Measurements from ENCODE around the gene SOX9. TPM values are rescaled to one million over a fixed set of nuclear protein-coding genes. Genes with fewer than 3 reads are reported as not detected.

SOX9 gene
- total and polyA plus RNA-seq, 9 of the 15 experiments (the other 6 are each of a cell fraction or from before 2014, with no cell fraction given): 0.04 TPM; not detected in 8

GRCh38 chr17:72124438-72124775, 3.6 kb downstream of the SOX9 start:
- no peak overlapping the region for H3K4me3 ChIP-seq
- BruUV-seq (replicated peaks): no TSS peak
- CTCF ChIA-PET (ENCODE audit: low intra/inter-chr PET ratio): no interaction called here
- H3K4me2 ChIP-seq (ENCODE audit: insufficient read depth, low read length): no peak overlapping the region
- 10% methylated on average over 6 of the region's 7 CpGs for WGBS (ENCODE audit: insufficient coverage, low coverage, missing lambda C conversion rate)
- no peak for ATAC-seq
- H3K79me2 ChIP-seq (ENCODE audit: control insufficient read depth, insufficient read depth, low read length): no peaks in the 10 kb centered on the region
- no peak for FAIRE-seq
- DNase-seq (ENCODE audit: extremely low read depth in 1 of 4, low spot score in 3 of 4): no peak
- no peak overlapping the region for H3K9ac ChIP-seq (ENCODE audit: insufficient read depth in 1 of 2, low read depth in 2 of 2, low read length in 2 of 2)
- H3K36me3 ChIP-seq (ENCODE audit: control insufficient read depth, insufficient read depth, low read length): no peaks in the 10 kb centered on the region
- H3K9me1 ChIP-seq (ENCODE audit: control insufficient read depth, insufficient read depth, low read length): no peaks in the 10 kb centered on the region
- peaks cover 0 to 5% of the 10 kb centered on the region in 2 experiments; a peak in 1 of 5 replicates for H3K4me1 ChIP-seq (replicated peaks in 1 of 2; ENCODE audit: control insufficient read depth in 2 of 2, insufficient read depth in 2 of 2, low read length in 2 of 2)
- in situ Hi-C loops (cut with MboI) (no loop called here), intact Hi-C loops (cut with micrococcal nuclease) (no loop called here)
- H2AFZ ChIP-seq (ENCODE audit: low read depth, low read length): no peak overlapping the region
- POLR2A ChIA-PET: interaction anchor here (0.8 kb wide), 2 partner anchors 125 to 398 kb away, joined by 3 read pairs; no protein-coding TSS in a partner anchor
- H3K27me3 ChIP-seq (ENCODE audit: control insufficient read depth in 2 of 2, insufficient read depth in 2 of 2, low read length in 2 of 2): peaks cover 0 to 22% of the 10 kb centered on the region in 2 experiments; a peak in 2 of 5 replicates
- no peak overlapping the region for H3K27ac ChIP-seq (ENCODE audit: extremely low read depth, low read depth, low read length)
- no peaks in the 10 kb centered on the region for H3K9me3 ChIP-seq (replicated peaks; ENCODE audit: control insufficient read depth, insufficient read depth, low read depth, low read length)
- no peaks in the 10 kb centered on the region for H4K20me1 ChIP-seq (replicated peaks; ENCODE audit: control insufficient read depth, insufficient read depth, low read length)
- TF ChIP-seq ETV5 (CRISPR knock-in tag; IDR thresholded peaks at IDR 0.05; ENCODE audit: low read depth) (no peak), MTA2 (IDR thresholded peaks at IDR 0.05; ENCODE audit: low read depth) (no peak), ZNF766 (CRISPR knock-in tag; conservative IDR thresholded peaks at IDR 0.05) (no peak), TCFL5 (CRISPR knock-in tag; conservative IDR thresholded peaks at IDR 0.05) (no peak), C11orf30 (IDR thresholded peaks at IDR 0.05; ENCODE audit: low read depth) (no peak), CBX3 (IDR thresholded peaks at IDR 0.05; ENCODE audit: borderline replicate concordance in 1 of 2, low read length in 2 of 2) (no peak), NR2F6 (CRISPR knock-in tag; IDR thresholded peaks at IDR 0.05) (no peak), HNRNPUL1 (IDR thresholded peaks at IDR 0.05; ENCODE audit: low read length) (no peak), ZNF134 (CRISPR knock-in tag; conservative IDR thresholded peaks at IDR 0.05) (no peak), HIVEP1 (CRISPR knock-in tag; IDR thresholded peaks at IDR 0.05) (no peak)
- TF ChIP-seq, protein P1, sequence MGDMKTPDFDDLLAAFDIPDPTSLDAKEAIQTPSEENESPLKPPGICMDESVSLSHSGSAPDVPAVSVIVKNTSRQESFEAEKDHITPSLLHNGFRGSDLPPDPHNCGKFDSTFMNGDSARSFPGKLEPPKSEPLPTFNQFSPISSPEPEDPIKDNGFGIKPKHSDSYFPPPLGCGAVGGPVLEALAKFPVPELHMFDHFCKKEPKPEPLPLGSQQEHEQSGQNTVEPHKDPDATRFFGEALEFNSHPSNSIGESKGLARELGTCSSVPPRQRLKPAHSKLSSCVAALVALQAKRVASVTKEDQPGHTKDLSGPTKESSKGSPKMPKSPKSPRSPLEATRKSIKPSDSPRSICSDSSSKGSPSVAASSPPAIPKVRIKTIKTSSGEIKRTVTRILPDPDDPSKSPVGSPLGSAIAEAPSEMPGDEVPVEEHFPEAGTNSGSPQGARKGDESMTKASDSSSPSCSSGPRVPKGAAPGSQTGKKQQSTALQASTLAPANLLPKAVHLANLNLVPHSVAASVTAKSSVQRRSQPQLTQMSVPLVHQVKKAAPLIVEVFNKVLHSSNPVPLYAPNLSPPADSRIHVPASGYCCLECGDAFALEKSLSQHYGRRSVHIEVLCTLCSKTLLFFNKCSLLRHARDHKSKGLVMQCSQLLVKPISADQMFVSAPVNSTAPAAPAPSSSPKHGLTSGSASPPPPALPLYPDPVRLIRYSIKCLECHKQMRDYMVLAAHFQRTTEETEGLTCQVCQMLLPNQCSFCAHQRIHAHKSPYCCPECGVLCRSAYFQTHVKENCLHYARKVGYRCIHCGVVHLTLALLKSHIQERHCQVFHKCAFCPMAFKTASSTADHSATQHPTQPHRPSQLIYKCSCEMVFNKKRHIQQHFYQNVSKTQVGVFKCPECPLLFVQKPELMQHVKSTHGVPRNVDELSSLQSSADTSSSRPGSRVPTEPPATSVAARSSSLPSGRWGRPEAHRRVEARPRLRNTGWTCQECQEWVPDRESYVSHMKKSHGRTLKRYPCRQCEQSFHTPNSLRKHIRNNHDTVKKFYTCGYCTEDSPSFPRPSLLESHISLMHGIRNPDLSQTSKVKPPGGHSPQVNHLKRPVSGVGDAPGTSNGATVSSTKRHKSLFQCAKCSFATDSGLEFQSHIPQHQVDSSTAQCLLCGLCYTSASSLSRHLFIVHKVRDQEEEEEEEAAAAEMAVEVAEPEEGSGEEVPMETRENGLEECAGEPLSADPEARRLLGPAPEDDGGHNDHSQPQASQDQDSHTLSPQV (IDR thresholded peaks at IDR 0.05): no peak
- TF ChIP-seq, protein P2, sequence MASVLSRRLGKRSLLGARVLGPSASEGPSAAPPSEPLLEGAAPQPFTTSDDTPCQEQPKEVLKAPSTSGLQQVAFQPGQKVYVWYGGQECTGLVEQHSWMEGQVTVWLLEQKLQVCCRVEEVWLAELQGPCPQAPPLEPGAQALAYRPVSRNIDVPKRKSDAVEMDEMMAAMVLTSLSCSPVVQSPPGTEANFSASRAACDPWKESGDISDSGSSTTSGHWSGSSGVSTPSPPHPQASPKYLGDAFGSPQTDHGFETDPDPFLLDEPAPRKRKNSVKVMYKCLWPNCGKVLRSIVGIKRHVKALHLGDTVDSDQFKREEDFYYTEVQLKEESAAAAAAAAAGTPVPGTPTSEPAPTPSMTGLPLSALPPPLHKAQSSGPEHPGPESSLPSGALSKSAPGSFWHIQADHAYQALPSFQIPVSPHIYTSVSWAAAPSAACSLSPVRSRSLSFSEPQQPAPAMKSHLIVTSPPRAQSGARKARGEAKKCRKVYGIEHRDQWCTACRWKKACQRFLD (CRISPR knock-in tag; IDR thresholded peaks at IDR 0.05): no peak
- TF ChIP-seq, protein P3, sequence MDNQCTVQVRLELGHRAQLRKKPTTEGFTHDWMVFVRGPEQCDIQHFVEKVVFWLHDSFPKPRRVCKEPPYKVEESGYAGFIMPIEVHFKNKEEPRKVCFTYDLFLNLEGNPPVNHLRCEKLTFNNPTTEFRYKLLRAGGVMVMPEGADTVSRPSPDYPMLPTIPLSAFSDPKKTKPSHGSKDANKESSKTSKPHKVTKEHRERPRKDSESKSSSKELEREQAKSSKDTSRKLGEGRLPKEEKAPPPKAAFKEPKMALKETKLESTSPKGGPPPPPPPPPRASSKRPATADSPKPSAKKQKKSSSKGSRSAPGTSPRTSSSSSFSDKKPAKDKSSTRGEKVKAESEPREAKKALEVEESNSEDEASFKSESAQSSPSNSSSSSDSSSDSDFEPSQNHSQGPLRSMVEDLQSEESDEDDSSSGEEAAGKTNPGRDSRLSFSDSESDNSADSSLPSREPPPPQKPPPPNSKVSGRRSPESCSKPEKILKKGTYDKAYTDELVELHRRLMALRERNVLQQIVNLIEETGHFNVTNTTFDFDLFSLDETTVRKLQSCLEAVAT (IDR thresholded peaks at IDR 0.05): no peak
- TF ChIP-seq, protein P4, sequence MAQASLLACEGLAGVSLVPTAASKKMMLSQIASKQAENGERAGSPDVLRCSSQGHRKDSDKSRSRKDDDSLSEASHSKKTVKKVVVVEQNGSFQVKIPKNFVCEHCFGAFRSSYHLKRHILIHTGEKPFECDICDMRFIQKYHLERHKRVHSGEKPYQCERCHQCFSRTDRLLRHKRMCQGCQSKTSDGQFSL (CRISPR knock-in tag; IDR thresholded peaks at IDR 0.05): no peak
- TF ChIP-seq, protein P4 (tag; IDR thresholded peaks at IDR 0.05): no peak

Measured in K562 (cell line).